Keratinocyte (primary cell): ENCODE data around the gene PDE9A. TPM values are rescaled to one million over a fixed set of nuclear protein-coding genes. Genes with fewer than 3 reads are reported as not detected.

Experiments
- DNase-seq: peaks from one replicate; pipeline ENCODE4 v3.0.0-alpha.2; 2011; ENCODE audit warnings: low read depth, missing footprints, low spot score
- FAIRE-seq: peaks from 2 replicates; lab custom pipeline; 2011; peaks lifted over from hg19 to GRCh38; lab: Jason Lieb, UNC
- H2AFZ ChIP-seq: 2 replicates; pipeline ENCODE4 v1.6.0; 2012; ENCODE audit warnings: low read length, control low read depth, inconsistent platforms; ENCODE audit not compliant: control insufficient read depth
- H3K27ac ChIP-seq: 2 replicates; pipeline ENCODE4 v1.5.1; 2011; ENCODE audit warnings: low read length; ENCODE audit not compliant: control insufficient read depth, insufficient read depth
- H3K27me3 ChIP-seq: 3 replicates; pipeline ENCODE4 v1.6.0; 2011; ENCODE audit warnings: low read length; ENCODE audit not compliant: control insufficient read depth, insufficient read depth; ENCODE audit errors: extremely low read depth
- H3K36me3 ChIP-seq, 2 experiments: 2 replicates in 1 of 2; 3 replicates in 1 of 2; pipeline ENCODE4 v1.5.1; 2011; ENCODE audit warnings: low read length in 2 of 2, mild to moderate bottlenecking in 1 of 2; ENCODE audit not compliant: control insufficient read depth in 2 of 2, insufficient read depth in 2 of 2; ENCODE audit errors: extremely low read depth in 1 of 2
- H3K4me1 ChIP-seq: 3 replicates; pipeline ENCODE4 v1.5.1; 2011; ENCODE audit warnings: low read length; ENCODE audit not compliant: control insufficient read depth, insufficient read depth; ENCODE audit errors: extremely low read depth
- H3K4me2 ChIP-seq: 3 replicates; pipeline ENCODE4 v1.6.0; 2011; ENCODE audit warnings: low read depth, low read length; ENCODE audit not compliant: control insufficient read depth, insufficient read depth; ENCODE audit errors: extremely low read depth
- H3K4me3 ChIP-seq, 3 experiments: fragments of 200-600 bp in 1 of 3; sonication (generic) in 1 of 3; 2 replicates in 2 of 3; 3 replicates in 1 of 3; pipeline ENCODE4 v1.5.1; 2011 to 2016; ENCODE audit warnings: low read length in 3 of 3, mild to moderate bottlenecking in 3 of 3, control low read depth in 2 of 3, inconsistent platforms in 1 of 3, low read depth in 1 of 3, mixed read lengths in 1 of 3, mixed run types in 1 of 3, moderate library complexity in 1 of 3; ENCODE audit not compliant: control insufficient read depth in 2 of 3, insufficient read depth in 2 of 3; ENCODE audit errors: extremely low read depth in 1 of 3
- H3K79me2 ChIP-seq: 2 replicates; pipeline ENCODE4 v1.6.0; 2012; ENCODE audit warnings: low read length; ENCODE audit not compliant: control insufficient read depth, insufficient read depth
- H3K9ac ChIP-seq: 3 replicates; pipeline ENCODE4 v1.6.0; 2011; ENCODE audit warnings: low read length; ENCODE audit not compliant: control insufficient read depth, insufficient read depth; ENCODE audit errors: extremely low read depth
- H3K9me1 ChIP-seq: 3 replicates; pipeline ENCODE4 v1.6.0; 2011; ENCODE audit warnings: low read length; ENCODE audit not compliant: control insufficient read depth, insufficient read depth; ENCODE audit errors: extremely low read depth
- H3K9me3 ChIP-seq: 2 replicates; pipeline ENCODE4 v1.5.1; 2012; ENCODE audit warnings: low read depth, low read length; ENCODE audit not compliant: control insufficient read depth
- H4K20me1 ChIP-seq: 3 replicates; pipeline ENCODE4 v1.6.0; 2011; ENCODE audit warnings: low read length; ENCODE audit not compliant: control insufficient read depth, insufficient read depth; ENCODE audit errors: extremely low read depth
- EZH2 ChIP-seq: IDR thresholded peaks from one replicate; pipeline ENCODE4 v1.6.1; 2012; ENCODE audit warnings: inconsistent platforms, mild to moderate bottlenecking, low read length, moderate library complexity
- dilution Hi-C: fragments of 300-500 bp; cut with MboI; formaldehyde crosslinking; loops from one replicate; pipeline ENCODE4 v1.7.0; 2020; ENCODE audit warnings: low sequenced_read_pairs; ENCODE audit not compliant: extremely low pct_ligation_motif_present
- polyA plus RNA-seq, 5 experiments: library from polyadenylated mRNA; depleted of rRNA in 3 of 5; stranded (reverse) in 3 of 5; stranded (forward) in 1 of 5; unstranded in 1 of 5; fragments of >200 nt; gene quantifications; 1 replicate in 1 of 5; 2 replicates in 3 of 5; 3 replicates in 1 of 5; pipeline versions ENCODE4 v1.2.1 to v1.2.3, GENCODE V29; 2011 to 2012; ENCODE audit warnings: missing spikeins in 2 of 5, low read depth in 1 of 5, low replicate concordance in 1 of 5
- TF ChIP-seq, protein P1 (sequence below), 3 experiments: IDR thresholded peaks in 1 of 3; conservative IDR thresholded peaks in 1 of 3; optimal IDR thresholded peaks in 1 of 3; 2 replicates in 2 of 3; 3 replicates in 1 of 3; pipeline versions ENCODE3 to v1.5.1; 2011; ENCODE audit warnings: low read length in 3 of 3, mild to moderate bottlenecking in 3 of 3, moderate library complexity in 2 of 3, control low read depth in 1 of 3, inconsistent platforms in 1 of 3; ENCODE audit not compliant: insufficient read depth in 2 of 3; ENCODE audit errors: extremely low read depth in 1 of 3

The PDE9A gene
- polyA plus RNA-seq, 1 donor (not counting 4 experiments of a cell fraction or from before 2014, with no cell fraction given): 0.13 TPM

DNA sequence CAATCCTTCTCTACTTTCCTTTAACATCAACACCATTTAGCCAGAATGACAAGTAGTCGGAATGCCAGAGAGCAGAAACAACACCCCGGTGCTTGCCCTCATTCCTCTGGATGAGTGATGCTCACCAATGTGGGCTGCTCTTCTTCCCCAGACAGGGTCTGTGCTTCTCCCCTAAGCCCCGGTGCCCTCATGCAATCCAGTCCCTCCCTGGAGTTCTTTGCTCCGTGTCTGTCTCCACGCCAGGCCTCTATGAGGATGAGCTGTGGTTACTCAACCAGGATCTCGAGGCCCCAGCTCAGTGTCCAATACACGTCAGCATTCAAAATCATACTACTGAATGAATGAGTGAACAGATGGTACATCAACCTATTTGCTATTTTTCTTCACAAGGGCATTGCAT is 29.7 kb upstream of the PDE9A start:
- H3K9me1 ChIP-seq: no peaks in the 10 kb centered on the region

DNA sequence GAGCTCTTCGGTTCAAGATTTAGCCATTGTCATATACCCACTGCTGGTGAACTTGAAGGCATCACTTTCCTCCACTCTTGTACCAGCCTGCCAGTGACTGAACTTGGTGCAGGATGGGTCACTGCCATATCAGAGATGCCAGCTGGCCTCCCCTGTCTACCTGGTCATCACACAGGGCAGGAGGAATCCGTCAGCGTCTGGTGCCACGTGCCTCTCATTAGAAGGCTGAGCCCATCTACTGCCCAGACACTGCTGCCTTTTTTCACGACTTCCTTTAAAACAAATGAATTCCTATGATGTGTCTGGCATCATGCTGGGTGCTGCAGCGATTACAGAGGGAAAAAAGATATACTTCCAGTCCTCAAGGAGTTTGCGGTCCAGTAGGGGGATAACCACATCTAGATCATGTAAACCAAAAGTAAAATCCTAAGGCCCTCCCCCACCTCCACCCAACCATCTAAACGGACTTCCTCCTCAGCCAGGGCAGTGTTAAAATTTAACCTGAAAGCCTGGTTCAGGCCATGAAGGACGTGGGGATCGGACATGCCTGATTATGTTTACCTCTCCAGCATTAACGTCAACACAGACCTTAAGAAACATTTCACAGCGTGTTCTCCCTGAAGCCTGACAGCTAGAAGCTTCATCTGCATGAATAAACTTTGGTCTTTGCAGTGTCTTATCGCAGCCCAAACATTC is 29.2 kb upstream of the PDE9A start:
- dilution Hi-C loops: no loop called here
- Histone ChIP-seq H3K4me1 (no peaks in the 10 kb centered on the region), H2AFZ (no peak overlapping the region), H3K4me2 (no peak overlapping the region), H3K9me1 (no peaks in the 10 kb centered on the region), H3K27ac (no peak overlapping the region), H3K4me3 (no peak overlapping the region), H3K9me3 (no peaks in the 10 kb centered on the region), H3K9ac (no peak overlapping the region), H4K20me1 (no peaks in the 10 kb centered on the region), H3K79me2 (no peaks in the 10 kb centered on the region), H3K27me3 (peaks cover 25% of the 10 kb centered on the region), H3K36me3 (no peaks in the 10 kb centered on the region)
- no peak for DNase-seq
- TF ChIP-seq EZH2: no peak
- TF ChIP-seq, protein P1, sequence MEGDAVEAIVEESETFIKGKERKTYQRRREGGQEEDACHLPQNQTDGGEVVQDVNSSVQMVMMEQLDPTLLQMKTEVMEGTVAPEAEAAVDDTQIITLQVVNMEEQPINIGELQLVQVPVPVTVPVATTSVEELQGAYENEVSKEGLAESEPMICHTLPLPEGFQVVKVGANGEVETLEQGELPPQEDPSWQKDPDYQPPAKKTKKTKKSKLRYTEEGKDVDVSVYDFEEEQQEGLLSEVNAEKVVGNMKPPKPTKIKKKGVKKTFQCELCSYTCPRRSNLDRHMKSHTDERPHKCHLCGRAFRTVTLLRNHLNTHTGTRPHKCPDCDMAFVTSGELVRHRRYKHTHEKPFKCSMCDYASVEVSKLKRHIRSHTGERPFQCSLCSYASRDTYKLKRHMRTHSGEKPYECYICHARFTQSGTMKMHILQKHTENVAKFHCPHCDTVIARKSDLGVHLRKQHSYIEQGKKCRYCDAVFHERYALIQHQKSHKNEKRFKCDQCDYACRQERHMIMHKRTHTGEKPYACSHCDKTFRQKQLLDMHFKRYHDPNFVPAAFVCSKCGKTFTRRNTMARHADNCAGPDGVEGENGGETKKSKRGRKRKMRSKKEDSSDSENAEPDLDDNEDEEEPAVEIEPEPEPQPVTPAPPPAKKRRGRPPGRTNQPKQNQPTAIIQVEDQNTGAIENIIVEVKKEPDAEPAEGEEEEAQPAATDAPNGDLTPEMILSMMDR (optimal IDR thresholded peaks at IDR 0.05 in 1 of 3, IDR thresholded peaks at IDR 0.05 in 1 of 3, conservative IDR thresholded peaks at IDR 0.05 in 1 of 3; ENCODE audit: extremely low read depth in 1 of 3, insufficient read depth in 2 of 3, low read length in 3 of 3): no peak
- FAIRE-seq: no peak

More for the DNA sequence above, 29.7 kb upstream of the PDE9A start:
- H3K4me3 ChIP-seq: no peak overlapping the region
- no peak for TF ChIP-seq EZH2
- TF ChIP-seq, protein P1 (optimal IDR thresholded peaks at IDR 0.05 in 1 of 3, IDR thresholded peaks at IDR 0.05 in 1 of 3, conservative IDR thresholded peaks at IDR 0.05 in 1 of 3; ENCODE audit: extremely low read depth in 1 of 3, insufficient read depth in 2 of 3, low read length in 3 of 3): no peak
- dilution Hi-C loops: no loop called here
- H2AFZ ChIP-seq: no peak overlapping the region
- DNase-seq: no peak
- H3K9ac ChIP-seq: no peak overlapping the region
- peaks cover 26% of the 10 kb centered on the region for H3K27me3 ChIP-seq
- no peak overlapping the region for H3K27ac ChIP-seq
- H4K20me1 ChIP-seq: no peaks in the 10 kb centered on the region
- H3K36me3 ChIP-seq: no peaks in the 10 kb centered on the region
- H3K4me2 ChIP-seq: no peak overlapping the region
- FAIRE-seq: no peak
- no peaks in the 10 kb centered on the region for H3K4me1 ChIP-seq
- H3K79me2 ChIP-seq: no peaks in the 10 kb centered on the region
- H3K9me3 ChIP-seq: no peaks in the 10 kb centered on the region
